ENCODE data around the gene GRIK4. TPM values are rescaled to one million over a fixed set of nuclear protein-coding genes. Genes with fewer than 3 reads are reported as not detected.

Gene GRIK4
- total RNA-seq, 1 donor from 2014 or later: under 0.01 TPM

DNA sequence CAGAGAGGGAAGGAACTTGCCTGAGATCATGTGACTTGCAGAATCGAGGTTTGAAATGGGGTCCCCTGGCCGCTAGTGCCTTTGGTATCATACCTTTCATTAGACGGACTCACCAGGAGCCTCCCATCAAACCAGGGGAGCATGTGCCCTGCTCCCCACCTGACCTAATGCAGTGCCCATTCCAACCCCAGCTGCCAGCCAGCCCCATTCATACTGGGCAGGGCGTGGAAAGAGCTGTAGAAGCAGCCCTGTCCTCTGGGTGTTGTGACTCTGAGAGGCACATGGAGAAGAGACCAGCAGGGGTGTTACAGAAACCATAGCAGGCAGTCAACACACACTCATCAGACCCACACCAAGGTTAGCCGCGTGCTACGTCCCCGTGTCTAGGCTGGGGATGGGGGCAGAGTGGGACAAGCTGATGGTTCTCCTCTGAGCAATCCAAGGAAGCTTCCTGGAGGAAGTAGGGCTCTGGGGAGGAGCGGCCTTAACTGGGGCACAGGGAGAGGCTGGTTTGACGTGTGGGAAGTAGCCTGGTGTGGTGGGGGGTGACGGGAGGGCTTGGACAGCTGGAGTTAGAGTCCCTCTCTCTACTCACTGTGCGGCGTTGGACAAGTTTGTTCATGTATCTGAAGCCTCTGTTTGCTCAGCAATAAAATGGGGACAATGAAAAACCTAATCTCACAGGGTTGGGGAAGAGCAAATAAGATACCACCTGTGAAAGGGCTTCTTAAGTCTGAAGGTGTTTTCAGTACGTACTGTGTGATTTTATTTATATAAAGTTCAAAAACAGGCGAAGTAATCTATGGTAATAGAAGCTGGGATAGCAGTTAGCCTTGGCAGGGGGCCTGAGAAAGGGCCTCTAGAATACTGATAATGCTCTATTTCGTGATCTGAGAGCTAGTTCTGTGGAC is 14.0 kb downstream of the GRIK4 start:
- DNase-seq: no peak

DNA sequence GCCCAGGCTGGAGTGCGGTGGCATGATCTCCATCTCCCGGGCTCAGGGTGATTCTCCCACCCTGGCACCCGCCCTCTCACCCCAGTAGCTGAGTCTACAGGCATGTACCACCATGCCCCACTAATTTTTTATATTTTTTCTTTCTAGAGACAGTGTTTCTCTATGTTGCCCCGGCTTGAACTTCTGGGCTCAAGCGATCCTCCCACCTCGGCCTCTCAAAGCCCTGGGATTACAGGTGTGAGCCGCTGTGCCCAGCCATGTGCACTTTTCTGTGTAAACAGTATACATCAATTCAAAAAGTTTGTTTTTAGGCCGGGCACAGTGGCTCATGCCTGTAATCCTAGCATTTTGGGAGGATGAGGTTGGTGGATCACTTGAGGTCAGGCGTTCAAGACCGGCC is 14.7 kb downstream of the GRIK4 start:
- no peak for DNase-seq

DNA sequence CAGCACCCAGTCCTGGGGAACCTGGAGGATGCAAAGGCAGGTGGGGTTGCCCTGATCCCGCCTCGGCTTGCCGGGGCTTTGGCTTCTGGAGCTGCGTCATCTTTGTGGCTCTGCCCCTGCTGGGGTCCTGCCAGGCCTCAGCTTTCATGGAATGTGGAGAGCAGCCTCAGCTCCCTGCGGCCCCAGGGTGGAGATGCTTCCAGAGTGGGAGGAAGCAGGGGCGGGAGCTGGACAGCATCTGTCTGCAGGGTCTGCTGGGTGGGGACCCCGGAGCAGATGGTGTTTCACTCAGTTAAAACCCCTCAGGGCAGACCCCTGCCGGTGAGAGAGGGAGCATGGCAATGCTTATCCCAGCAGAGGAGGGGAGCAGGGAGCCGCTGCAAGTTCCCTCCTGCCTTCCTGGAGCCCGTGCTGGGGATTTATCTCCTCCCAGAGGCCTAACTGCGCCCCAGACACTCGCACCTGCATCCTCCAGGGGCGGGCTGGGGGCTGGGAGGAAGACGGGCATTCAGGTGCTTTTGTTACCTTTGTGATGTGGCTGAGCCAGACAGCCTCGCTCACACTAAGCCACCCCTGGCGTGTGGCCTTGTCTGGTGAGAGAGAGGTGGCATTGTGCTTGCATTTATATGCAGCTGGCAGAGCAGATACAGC is 15.7 kb downstream of the GRIK4 start:
- no peak for DNase-seq

DNA sequence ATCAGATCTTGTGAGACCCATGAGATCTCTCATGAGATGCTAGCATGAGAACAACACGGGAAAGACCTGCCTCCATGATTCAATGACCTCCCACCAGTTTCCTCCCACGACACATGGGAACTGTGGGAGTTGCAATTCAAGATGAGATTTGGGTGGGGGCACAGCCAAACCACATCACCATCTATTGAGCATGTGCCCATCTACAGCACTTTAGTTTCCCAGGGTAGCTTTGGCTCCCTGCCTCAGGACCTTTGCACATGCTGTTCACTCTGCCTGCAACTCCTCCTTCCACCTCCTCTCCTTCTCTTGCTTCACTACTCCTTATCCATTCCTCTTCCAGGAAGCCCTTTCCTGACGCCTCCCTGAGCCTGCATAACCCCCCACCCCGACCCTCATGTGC is 17.2 kb downstream of the GRIK4 start:
- no peak for DNase-seq

DNA sequence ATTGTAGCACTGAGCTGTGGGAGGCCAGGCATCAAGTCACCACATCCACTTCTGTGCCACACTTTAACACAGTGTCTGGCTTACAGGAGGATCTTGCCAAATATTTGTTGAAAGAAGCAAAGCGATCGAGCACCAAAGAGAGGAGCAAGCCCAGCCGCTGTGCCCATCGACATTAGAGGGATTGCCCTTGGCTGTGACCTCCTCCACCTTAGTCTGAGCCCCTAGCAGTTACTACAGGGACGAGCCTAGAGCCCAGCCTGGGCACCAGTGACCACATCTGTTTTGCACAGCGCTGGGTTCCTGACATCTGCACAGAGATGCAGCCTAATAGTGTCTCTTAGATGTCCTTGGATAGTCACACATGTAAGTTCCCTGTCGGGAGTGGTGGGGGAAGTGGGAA is 17.7 kb downstream of the GRIK4 start:
- no peak for DNase-seq

DNA sequence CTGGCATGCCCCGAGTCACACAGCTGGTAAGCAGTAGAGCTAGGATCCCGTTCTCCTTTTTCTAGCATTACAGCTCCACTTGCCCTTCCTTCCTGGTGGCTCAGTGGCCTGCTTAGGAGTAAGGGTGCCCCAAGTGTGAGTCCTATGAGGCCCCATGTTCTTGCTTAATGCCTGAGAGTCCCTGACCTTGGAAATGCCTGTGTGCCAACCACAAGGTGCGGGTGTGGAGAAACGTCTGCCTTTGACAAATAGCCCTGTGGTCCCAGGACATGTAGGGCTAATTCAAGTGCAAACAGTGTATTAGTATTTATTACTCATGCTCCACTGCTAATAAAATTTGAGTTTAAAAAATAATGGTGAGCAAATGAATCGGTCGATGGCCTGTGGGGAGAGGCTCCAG is 18.4 kb downstream of the GRIK4 start:
- no peak for DNase-seq

DNA sequence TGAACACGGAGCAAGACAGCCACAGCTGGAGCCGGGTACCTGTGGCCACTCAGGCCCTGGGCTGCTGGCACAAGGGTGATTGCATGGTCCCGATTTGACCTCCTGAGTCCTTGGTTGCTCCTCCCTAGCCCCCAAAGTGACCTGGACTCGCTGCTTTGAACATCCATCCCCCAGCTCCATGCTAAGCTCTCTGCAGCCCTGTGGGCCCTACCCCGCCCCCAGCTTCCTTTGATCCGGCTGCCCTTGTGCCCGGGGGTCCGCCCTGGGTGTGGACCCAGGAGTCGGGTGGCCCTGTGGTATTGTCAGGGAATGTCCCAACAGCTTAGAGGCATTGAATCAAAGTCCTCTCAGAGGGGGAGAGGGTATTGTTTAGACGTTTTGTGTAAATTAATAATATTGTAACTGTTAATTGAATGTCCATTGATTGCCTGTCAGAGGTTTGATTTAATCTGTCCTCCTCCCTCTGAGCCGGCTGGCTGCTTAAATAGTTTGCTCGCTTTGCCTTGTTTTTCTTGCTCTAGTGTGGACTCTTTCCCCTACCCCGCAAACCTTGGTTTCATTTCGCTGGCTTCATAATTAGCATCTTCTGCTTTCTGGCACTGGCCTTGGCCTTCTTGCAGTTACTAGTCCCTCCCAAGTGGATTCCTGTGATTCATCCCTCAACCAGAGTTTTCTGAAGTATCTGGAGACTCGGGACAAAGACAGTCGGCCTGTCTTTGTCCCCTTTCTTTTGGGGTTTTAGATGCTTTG is 20.7 kb downstream of the GRIK4 start:
- DNase-seq: no peak

DNA sequence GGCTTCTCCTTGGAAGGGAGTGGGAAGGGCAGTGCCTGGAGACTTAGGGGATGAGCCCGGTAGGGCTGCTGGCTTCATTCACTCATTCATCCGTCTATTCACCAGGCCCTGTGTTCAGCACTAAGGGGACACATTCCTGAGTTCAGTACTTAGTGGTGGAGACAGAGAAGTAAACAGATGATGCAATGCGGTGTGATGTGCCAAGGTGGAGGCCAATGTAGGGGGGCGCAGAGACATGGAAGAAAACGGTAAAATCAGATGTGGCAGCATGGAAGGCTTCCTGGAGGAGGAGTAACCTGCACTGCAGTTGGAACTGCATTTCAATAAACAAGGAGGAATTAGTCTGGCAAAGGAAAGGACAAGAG is 21.3 kb downstream of the GRIK4 start:
- no peak for DNase-seq

DNA sequence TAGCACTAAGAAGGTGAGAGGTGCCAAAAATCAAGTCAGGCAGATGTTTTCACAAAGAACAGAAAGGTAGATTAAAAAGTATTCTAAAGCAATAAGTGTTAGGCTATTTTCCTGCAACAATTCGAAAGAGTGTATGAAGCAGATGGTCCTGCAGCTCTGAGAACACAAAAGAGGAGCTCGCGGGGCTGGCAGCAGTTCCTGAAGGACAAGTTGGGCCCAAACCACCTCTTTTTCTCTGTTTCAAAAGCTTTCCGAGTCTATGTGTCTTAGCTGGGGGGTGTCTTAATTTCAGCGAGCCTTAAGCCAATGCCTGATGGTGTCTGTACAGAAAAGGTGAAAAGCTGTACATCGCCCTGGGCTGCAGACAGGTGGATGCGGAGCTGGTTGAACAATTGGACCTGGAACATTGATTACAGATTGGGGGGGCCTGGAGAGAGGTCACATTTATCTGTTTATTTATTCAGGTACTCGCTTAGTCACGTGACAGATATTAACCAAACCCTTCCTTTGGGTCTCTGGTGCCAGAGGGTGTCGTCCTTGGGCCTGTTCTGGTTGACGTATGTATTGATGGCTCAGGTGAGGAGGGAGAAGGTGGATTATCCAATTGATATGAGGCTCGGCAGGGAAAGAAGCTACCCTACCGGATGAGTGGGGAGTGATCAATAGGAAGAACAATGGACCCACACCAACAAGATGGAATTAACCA is 24.7 kb downstream of the GRIK4 start:
- DNase-seq: no peak

DNA sequence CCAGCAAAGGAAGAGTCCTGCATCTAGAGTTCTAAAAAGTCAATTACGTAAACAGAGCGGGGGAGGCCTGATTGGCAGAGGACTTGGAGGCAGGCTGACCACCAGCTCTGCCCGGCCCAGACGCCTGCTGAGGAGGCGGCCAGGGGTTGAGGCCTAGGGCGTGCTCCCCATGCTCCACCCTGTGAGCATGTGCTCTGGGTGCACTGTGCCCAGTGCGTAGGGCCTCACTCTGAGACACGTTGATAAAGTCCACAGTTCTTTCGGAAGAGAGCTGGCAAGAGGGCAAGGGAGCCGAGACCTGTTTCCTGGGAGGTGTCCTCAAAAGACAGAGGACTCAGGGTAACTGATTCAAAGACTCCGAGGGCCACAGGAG is 25.2 kb downstream of the GRIK4 start:
- no peak for DNase-seq

DNA sequence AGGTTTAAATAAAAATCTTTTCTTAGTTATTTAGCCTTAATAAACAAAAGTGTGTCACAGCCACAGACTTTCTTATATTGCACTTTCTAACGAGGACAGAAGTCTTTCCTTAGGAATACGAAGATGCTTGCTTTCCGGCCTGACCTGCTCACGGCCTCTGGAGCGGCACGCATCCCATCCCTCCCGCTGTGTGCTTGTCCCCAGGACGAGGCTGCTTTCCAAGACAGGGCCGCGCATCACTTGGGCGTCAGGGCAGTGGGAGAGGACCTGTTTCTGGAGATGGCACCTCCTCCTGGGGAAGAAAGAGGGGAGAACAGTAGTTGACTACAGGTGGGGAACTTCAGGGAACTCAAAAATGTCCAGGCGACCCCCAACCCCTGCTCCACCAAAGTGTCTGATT is 26.4 kb downstream of the GRIK4 start:
- no peak for DNase-seq

DNA sequence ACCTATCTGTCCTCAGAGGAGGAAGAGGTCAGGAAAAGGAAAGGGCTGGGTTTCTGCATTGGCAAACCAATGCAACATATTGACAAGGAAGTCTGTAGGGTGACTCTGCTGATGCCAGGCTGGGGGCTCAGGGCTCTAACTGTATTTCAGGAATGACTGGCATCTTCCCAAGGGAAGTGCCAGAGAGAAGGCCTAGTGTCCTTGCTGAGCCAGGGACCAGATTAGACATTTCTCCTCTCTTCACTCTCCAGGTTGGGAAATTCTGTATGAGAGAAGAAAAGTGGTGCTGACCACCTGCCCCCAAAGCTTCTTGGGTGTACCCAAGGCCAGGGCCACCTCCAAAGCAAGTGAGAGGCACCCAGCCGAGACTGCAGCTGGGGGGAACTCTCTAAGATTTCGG is 27.2 kb downstream of the GRIK4 start:
- no peak for DNase-seq

DNA sequence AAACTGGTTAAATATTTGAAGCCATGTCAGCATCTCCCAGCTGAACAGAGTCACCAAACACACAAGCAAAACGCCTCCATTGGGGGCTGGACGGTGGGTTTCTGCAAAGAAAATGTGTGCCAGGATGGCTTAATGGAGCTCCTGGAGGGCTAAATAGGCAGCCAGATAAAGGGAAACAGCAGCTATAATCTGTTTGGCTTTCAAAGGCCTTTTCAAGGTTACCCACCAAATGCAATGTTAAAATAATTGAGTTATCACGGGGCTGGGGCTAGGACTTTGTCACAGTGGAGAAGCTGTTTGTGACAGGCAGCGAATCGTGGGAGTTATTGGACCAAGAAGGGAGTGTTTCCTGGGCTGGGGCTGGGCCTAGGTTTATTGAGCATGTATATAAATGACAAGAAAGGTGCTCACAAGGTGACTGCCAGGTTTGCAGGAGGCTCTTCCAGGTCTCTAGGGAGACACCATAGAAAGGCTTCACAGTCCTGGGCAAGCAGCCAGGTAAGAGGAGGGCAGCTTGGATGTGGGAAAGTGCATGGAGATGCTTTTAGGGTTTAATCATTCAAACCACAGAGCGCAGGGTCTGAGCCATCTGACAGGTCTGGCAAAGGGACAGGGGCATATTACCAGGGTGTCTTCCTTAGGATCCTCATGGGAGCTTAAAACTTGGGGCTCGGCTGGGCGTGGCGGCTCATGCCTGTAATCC is 28.3 kb downstream of the GRIK4 start:
- no peak for DNase-seq

DNA sequence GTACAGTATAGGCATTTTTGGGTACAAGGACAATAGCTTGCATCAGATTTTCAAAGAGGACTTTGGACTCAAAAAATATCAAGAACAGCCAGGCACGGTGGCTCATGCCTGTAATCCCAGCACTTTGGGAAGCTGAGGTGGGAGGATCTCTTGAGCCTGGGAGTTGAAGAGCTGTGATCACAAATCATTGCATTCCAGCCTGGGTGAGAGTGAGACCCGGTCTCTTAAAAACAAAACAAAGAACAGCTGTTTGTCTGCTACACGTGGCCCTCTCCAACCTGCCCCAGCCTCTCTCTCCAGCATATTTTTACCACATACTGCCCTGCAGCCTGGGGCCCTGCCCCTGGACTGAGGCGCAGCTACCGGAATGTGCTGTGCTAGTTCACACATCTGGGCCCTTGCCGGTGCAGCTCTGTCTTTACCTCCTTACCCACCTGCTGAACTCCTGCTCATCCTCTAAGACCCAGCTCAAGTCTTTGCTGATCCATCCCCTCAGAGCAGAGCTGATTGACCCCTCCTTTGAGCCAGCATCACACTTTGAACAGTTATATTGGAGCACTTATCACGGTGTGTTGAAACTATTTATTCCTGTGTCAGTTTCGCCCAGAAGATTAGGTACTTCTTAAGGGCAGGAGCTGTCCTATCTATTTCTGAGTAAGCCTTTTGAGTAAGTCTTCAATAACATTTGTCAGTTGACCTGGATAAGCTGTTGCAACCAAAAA is 29.4 kb downstream of the GRIK4 start:
- no peak for DNase-seq

DNA sequence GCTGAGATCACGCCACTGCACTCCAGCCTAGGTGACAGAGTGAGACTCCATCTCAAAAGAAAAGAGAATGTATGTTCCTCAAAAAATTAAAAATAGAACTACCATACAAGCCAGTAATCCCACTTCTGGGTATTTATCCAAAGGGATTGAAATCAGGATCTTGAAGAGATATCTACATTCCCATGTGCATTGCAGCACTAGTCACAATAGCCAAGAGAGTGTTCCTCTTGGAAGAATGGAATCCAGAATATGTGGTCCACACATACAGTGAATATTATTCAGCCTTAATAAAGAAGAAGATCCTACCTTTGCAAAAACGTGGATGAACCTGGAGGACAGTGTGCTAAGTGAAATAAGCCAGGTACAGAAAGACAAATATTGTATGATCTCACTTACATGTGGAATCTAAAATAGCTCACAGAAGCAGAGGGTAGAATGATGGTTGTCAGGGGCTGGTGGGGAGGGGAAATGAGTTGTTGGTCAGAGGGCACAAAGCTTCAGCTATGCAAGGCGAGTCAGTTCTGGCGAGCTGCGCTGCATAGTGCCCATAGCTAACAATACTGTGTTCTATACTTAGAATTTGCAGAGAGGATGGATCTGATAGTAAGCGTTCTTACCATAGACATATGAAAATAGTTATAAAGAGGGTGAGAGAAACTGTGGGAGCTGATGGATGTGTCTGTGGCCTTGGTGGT is 32.1 kb downstream of the GRIK4 start:
- no peak for DNase-seq

DNA sequence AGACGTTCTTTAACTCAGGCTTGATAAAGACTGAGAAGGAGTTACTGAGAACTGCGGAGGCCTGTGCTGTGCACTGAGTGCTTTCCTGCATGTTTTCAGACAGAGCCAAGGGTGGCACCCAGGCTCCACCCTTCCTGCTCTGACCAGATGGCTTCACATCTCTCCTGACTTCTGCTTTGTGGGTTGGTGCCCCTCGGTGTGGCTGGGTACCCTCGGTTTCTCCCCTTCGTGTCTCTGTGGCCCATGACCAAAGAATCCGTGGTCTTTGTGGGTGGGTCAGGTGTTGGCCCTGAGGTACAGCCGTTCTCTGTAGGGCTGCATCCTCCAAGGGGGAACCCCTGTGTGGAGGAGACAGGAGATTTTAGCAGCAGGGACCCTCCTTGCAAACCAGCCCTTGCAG is 34.3 kb downstream of the GRIK4 start:
- DNase-seq: no peak

DNA sequence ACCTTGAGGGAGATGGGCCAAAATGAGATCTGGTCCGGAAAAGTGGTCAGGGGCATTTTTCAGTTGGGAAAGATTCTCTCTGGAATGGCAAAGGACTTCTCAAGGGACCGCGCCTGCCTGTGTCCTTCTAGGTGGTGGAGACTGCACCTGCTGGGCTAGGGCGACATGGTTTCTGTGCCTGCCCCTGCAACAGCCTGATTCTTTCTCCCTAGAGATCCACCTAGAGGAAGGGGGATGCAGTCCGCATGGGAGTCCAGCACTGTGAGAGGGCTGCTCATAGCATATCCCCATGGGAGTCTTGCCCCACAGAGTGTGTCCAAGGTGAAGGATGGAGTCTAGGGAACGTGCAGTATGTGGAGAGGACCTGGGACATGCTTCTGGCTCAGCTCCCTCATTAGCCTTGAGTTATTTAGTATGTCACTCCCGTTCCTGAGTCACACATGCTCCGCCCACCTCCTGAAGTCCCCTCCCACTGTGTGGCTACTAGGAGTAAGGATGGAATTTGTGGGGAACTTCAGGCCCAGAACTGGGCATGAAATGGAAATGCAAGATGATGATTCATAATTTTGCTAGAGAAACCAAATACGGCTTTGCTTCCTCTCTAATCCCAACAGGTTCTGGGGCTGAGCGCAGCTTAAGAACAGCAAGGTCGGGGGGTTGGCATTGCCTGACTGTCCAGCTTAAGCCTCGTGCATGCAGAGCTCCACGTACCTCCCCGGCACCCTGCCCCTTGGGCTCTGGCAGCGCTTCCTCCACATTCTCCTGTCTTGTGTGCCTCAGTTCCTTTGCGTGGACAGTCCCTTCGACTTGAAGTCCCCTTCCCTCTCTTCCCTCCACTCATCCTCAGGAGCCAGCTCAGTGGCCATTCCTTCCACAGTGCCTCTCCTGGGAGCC is 35.0 kb downstream of the GRIK4 start:
- peak; percentile 75 for DNase-seq

DNA sequence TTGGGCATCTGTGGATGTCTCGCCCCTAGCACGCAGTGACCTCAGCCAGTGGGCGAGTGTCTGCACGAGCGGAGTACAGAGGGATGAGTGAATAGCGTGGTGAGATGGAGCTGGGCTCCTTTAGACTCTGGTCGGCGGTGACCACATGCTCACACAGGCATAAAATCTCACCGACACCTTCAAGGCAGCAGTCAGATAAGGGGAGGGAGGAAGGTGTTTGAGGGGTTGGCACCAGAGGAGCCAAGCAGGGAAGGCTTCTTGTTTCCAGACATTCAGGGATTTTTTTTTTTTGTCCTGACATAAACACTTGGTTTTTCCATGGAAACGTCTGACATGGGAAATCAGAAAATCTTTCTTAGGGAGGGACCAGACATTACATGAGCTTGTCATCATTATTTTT is 35.8 kb downstream of the GRIK4 start:
- no peak for DNase-seq

DNA sequence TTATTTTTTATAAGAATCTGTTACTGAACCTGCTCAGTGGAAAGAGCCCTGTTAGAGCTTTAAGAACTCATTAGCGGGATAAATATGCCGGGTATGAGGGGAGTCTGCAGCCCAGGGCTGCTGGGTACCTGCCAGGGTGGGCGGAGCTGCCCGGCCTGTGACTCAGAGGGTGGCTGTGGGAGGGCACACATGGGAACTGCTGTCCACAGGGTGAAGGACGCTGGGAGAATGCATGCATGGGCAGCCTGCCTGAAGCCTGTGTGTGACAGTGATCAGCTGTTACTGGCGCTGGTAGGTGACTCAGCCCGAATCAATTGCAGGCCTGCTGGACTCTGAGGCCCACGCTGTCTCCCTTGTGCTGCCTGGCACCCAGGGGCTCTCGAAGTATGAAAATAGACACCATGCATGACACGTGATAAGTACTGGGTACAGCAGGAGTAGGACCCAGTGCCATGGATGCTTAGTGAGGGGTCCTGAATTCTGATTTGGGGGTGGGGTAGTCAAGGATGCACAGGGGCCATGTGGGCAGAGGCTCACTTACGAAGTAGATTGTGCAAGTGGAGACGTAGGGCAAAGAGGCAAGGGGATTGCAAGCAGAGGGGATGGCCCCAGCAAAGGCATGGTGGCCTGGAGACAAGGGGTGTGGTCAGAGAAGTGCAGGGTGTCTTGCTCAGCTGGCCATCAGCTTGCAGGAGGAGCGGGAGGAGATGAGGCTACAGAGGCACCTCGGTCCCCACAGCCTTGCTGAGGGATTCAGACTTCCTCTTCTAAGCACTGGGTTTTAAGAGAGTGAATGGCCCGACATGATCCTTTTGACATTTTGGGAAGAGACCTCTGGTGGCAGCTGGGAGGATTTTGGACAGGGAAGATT is 36.5 kb downstream of the GRIK4 start:
- peak; percentile 89 for DNase-seq
